Adrenal gland (tissue), 5 donors: ENCODE data around the gene AIFM2.

ENCODE experiments used
- CTCF ChIP-seq, 6 experiments: fragments of 450-650 bp in 4 of 6; fragments of 200-600 bp in 2 of 6; sonication (generic) in 1 of 6; IDR thresholded peaks; 1 replicate in 5 of 6; 2 replicates in 1 of 6; pipeline versions ENCODE4 v1.5.1 to v1.8.0; 2016 to 2021; ENCODE audit warnings: antibody characterized with exemption in 6 of 6, mild to moderate bottlenecking in 2 of 6, moderate library complexity in 1 of 6
- POLR2A ChIP-seq, 2 donors: fragments of 450-650 bp; IDR thresholded peaks; one replicate each; pipeline ENCODE4 v1.6.1; 2017; ENCODE audit warnings: antibody characterized with exemption in 2 of 2, mild to moderate bottlenecking in 2 of 2, moderate library complexity in 1 of 2
- donor health status: DM: no; HTN: no; CAD: no.

DNA sequence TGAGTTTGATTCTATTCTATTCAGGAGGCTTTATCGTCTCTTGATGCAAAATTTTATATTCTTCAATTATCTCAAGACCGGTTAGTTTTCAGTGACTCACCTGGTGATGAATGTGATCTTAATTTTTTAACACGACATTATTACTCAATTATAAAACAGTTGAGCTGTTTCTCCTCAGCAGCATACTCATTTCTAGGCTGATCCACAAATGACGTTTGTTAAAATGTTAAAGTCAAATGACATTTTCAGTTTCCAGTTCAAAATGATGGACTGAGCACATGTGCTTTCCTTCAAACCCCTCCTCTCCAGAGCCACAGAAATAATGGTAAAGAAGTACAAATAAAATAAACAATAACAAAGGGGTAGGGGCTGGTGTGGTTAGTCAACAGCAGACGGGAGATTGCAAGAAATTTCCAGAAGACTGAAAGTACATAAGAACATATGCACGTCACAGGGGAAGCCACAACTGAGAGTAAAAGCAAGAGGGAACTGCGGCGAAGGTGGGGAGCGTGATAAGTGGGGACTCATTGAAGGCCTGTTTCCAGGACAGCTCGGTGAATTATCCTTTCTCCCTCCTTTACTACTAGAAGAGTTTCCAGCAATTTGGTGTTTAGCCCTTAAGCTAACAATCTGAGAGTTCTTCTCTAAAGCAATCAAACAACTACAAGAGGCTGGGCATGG, 69.1 kb downstream of the AIFM2 start:
- no peak for TF ChIP-seq CTCF (IDR thresholded peaks at IDR 0.05)
- no peak for TF ChIP-seq POLR2A (IDR thresholded peaks at IDR 0.05)
